HCT116 (cell line): ENCODE measurements around the gene OSGIN1. TPM values are rescaled to one million over a fixed set of nuclear protein-coding genes. Genes with fewer than 3 reads are reported as not detected.

Experiments
- ATAC-seq: fragments of 200-7000 bp; cut with Tn5 transposase; 2 replicates; pipeline ENCODE4 v1.9.1; 2020; ENCODE audit warnings: mild to moderate bottlenecking, moderate library complexity
- BruUV-seq: library from RNA; stranded (reverse); fragments of 400-500 nt; replicated peaks from 2 replicates; lab custom pipeline; 2021; lab: Mats Ljungman, UMichigan
- CTCF ChIA-PET: fragments of 300-600 bp; sonication (Branson Sonifier 250); formaldehyde crosslinking; loops from one replicate; lab custom pipeline; 2021; ENCODE audit warnings: antibody characterized with exemption; lab: Charles Lee
- POLR2A ChIA-PET: fragments of 300-600, 350-600 bp; sonication (Branson Sonifier 250); formaldehyde crosslinking; loops from one replicate; lab custom pipeline; 2021; ENCODE audit warnings: antibody characterized with exemption; lab: Charles Lee
- RAD21 ChIA-PET, 2 experiments: fragments of 300-600 bp; sonication (Branson Sonifier 250); formaldehyde crosslinking; loops; one replicate each; lab custom pipeline; 2023; ENCODE audit warnings: low total read pairs in 2 of 2; ENCODE audit not compliant: uncharacterized antibody in 2 of 2, unreplicated experiment in 2 of 2, low non-redundant PET in 1 of 2; lab: Charles Lee
- DNase-seq: peaks from one replicate; pipeline ENCODE4 v3.0.0-alpha.2; 2010; ENCODE audit warnings: low read depth, low spot score
- H2AFZ ChIP-seq: fragments of 200-600 bp; shearing (Covaris generic), sonication (generic); 2 replicates; pipeline ENCODE4 v1.6.1; 2017; ENCODE audit warnings: low read depth, mixed run types, mixed read lengths, antibody characterized with exemption, low read length; ENCODE audit not compliant: poor library complexity, severe bottlenecking
- H3K27ac ChIP-seq: 2 replicates; pipeline ENCODE4 v1.5.1; 2012; ENCODE audit warnings: low read depth, low read length
- H3K27me3 ChIP-seq: fragments of 200-600 bp; sonication (generic); 2 replicates; pipeline ENCODE4 v1.6.1; 2016; ENCODE audit warnings: mixed run types, low read length, mixed read lengths; ENCODE audit not compliant: insufficient read depth
- H3K36me3 ChIP-seq, 2 experiments: fragments of 200-500 bp in 1 of 2; fragments of 200-600 bp in 1 of 2; sonication (Bioruptor generic) in 1 of 2; sonication (generic) in 1 of 2; 2 replicates each; pipeline versions ENCODE4 v1.5.1 to v1.6.1; 2014 to 2016; ENCODE audit warnings: low read length in 2 of 2, inconsistent platforms in 1 of 2, mixed read lengths in 1 of 2, mixed run types in 1 of 2; ENCODE audit not compliant: insufficient read depth in 2 of 2, control insufficient read depth in 1 of 2
- H3K4me1 ChIP-seq, 2 experiments: fragments of 200-600 bp in 1 of 2; sonication (generic) in 1 of 2; 2 replicates each; pipeline versions ENCODE4 v1.5.1 to v1.6.1; 2012 to 2017; ENCODE audit warnings: low read length in 2 of 2, inconsistent platforms in 1 of 2, mild to moderate bottlenecking in 1 of 2, mixed read lengths in 1 of 2, mixed run types in 1 of 2, moderate library complexity in 1 of 2; ENCODE audit not compliant: insufficient read depth in 2 of 2, control insufficient read depth in 1 of 2
- H3K4me2 ChIP-seq: fragments of 200-600 bp; sonication (generic); 2 replicates; pipeline ENCODE4 v1.6.1; 2017; ENCODE audit warnings: mixed run types, low read length, mixed read lengths
- H3K4me3 ChIP-seq, 2 experiments: fragments of 200-600 bp in 1 of 2; sonication (generic) in 1 of 2; replicated peaks in 1 of 2; 2 replicates each; pipeline ENCODE4 v1.5.1; 2011 to 2016; ENCODE audit warnings: low read length in 2 of 2, control low read depth in 1 of 2, low read depth in 1 of 2, mild to moderate bottlenecking in 1 of 2, mixed read lengths in 1 of 2, mixed run types in 1 of 2
- H3K79me2 ChIP-seq: fragments of 200-600 bp; sonication (generic); 2 replicates; pipeline ENCODE4 v1.6.1; 2017; ENCODE audit warnings: mild to moderate bottlenecking, mixed run types, low read length, moderate library complexity, mixed read lengths; ENCODE audit not compliant: insufficient read depth
- H3K9ac ChIP-seq: fragments of 200-600 bp; sonication (generic); 2 replicates; pipeline ENCODE4 v1.6.1; 2016; ENCODE audit warnings: low read length, mixed read lengths
- H3K9me2 ChIP-seq: fragments of 200-600 bp; sonication (generic), shearing (Covaris generic); 2 replicates; pipeline ENCODE4 v1.6.1; 2017; ENCODE audit warnings: mixed run types, mild to moderate bottlenecking, moderate library complexity; ENCODE audit not compliant: insufficient read depth
- H3K9me3 ChIP-seq, 2 experiments: fragments of 200-500 bp in 1 of 2; fragments of 200-600 bp in 1 of 2; sonication (Bioruptor generic) in 1 of 2; sonication (generic) in 1 of 2; 2 replicates each; pipeline ENCODE4 v1.6.1; 2014 to 2017; ENCODE audit warnings: low read length in 2 of 2, mixed read lengths in 2 of 2, inconsistent platforms in 1 of 2, low read depth in 1 of 2, mild to moderate bottlenecking in 1 of 2, mixed run types in 1 of 2, moderate library complexity in 1 of 2; ENCODE audit not compliant: control insufficient read depth in 1 of 2, insufficient read depth in 1 of 2
- H4K20me1 ChIP-seq: fragments of 200-600 bp; sonication (generic), shearing (Covaris generic); 2 replicates; pipeline ENCODE4 v1.6.1; 2017; ENCODE audit warnings: mixed run types, mild to moderate bottlenecking, moderate library complexity; ENCODE audit not compliant: insufficient read depth
- CBX3 ChIP-seq: IDR thresholded peaks from 2 replicates; pipeline ENCODE4 v1.6.1; 2012; ENCODE audit warnings: low read depth
- CEBPB ChIP-seq: IDR thresholded peaks from 2 replicates; pipeline ENCODE4 v1.6.1; 2012; ENCODE audit warnings: low read depth
- ELF1 ChIP-seq: IDR thresholded peaks from 2 replicates; pipeline ENCODE4 v1.6.1; 2012; ENCODE audit warnings: low read depth, borderline replicate concordance
- EZH2 ChIP-seq: fragments of 200-600 bp; sonication (generic); IDR thresholded peaks from 2 replicates; pipeline ENCODE4 v1.6.1; 2017; ENCODE audit warnings: antibody characterized with exemption, mixed run types
- EZH2phosphoT487 ChIP-seq: fragments of 200-600 bp; IDR thresholded peaks from 2 replicates; pipeline ENCODE4 v1.6.1; 2018; ENCODE audit warnings: antibody characterized with exemption, borderline replicate concordance
- FOSL1 ChIP-seq: IDR thresholded peaks from 2 replicates; pipeline ENCODE4 v1.6.1; 2012; ENCODE audit warnings: low read depth
- POLR2A ChIP-seq: IDR thresholded peaks from 2 replicates; pipeline ENCODE4 v1.7.0; 2011; ENCODE audit warnings: borderline replicate concordance; ENCODE audit not compliant: insufficient read depth, insufficient read length; ENCODE audit errors: extremely low read depth
- POLR2AphosphoS5 ChIP-seq: IDR thresholded peaks from 2 replicates; pipeline ENCODE4 v1.6.1; 2011; ENCODE audit warnings: mild to moderate bottlenecking, low read depth, low read length, moderate library complexity
- RAD21 ChIP-seq: IDR thresholded peaks from 2 replicates; pipeline ENCODE4 v1.6.1; 2012; ENCODE audit warnings: low read depth, mild to moderate bottlenecking
- SIN3A ChIP-seq: IDR thresholded peaks from 2 replicates; pipeline ENCODE4 v1.6.1; 2012; ENCODE audit warnings: low read depth
- TCF7L2 ChIP-seq: IDR thresholded peaks from 2 replicates; pipeline ENCODE4 v1.7.0; 2011; ENCODE audit warnings: borderline replicate concordance, inconsistent platforms; ENCODE audit not compliant: insufficient read depth, insufficient read length; ENCODE audit errors: extremely low read depth
- YY1 ChIP-seq: IDR thresholded peaks from 2 replicates; pipeline ENCODE4 v1.6.1; 2011; ENCODE audit warnings: low read length, low read depth, moderate library complexity, mild to moderate bottlenecking; ENCODE audit not compliant: insufficient replicate concordance; ENCODE audit errors: extremely low read depth
- ZFX ChIP-seq: fragments of 450-650 bp; IDR thresholded peaks from 2 replicates; pipeline ENCODE4 v1.6.1; 2017
- ZNF274 ChIP-seq: fragments of 200-500 bp; sonication (Bioruptor generic); IDR thresholded peaks from 2 replicates; pipeline ENCODE4 v1.6.1; 2014; ENCODE audit warnings: mild to moderate bottlenecking, low read depth, low read length, inconsistent platforms
- intact Hi-C: fragments of 100-400 bp; cut with micrococcal nuclease; formaldehyde crosslinking; loops from 2 replicates; pipeline ENCODE4 v1.10.0; 2022
- total RNA-seq: library from RNA; stranded (reverse); gene quantifications from one replicate; pipeline ENCODE4 v1.2.1, GENCODE V29; 2021; ENCODE audit not compliant: unreplicated experiment
- TF ChIP-seq, protein P1 (sequence below): IDR thresholded peaks from 2 replicates; pipeline ENCODE4 v1.6.1; 2012
- TF ChIP-seq, protein P2 (sequence below): IDR thresholded peaks from 2 replicates; pipeline ENCODE4 v1.6.1; 2012
- TF ChIP-seq, protein P3 (sequence below), 3 experiments: fragments of 200-600 bp in 1 of 3; sonication (generic) in 1 of 3; IDR thresholded peaks in 2 of 3; conservative IDR thresholded peaks in 1 of 3; 2 replicates each; pipeline ENCODE4 v1.5.1; 2012 to 2017; ENCODE audit warnings: low read depth in 2 of 3, low read length in 2 of 3, antibody characterized with exemption in 1 of 3, borderline replicate concordance in 1 of 3, control low read depth in 1 of 3, mild to moderate bottlenecking in 1 of 3, mixed read lengths in 1 of 3, mixed run types in 1 of 3, moderate library complexity in 1 of 3; ENCODE audit not compliant: insufficient read depth in 1 of 3
- TF ChIP-seq, protein P4 (sequence below): IDR thresholded peaks from 2 replicates; pipeline ENCODE4 v1.6.1; 2012; ENCODE audit warnings: low read depth

Gene OSGIN1
- total RNA-seq, 1 experiment from 2014 or later, result 19.8 TPM

DNA sequence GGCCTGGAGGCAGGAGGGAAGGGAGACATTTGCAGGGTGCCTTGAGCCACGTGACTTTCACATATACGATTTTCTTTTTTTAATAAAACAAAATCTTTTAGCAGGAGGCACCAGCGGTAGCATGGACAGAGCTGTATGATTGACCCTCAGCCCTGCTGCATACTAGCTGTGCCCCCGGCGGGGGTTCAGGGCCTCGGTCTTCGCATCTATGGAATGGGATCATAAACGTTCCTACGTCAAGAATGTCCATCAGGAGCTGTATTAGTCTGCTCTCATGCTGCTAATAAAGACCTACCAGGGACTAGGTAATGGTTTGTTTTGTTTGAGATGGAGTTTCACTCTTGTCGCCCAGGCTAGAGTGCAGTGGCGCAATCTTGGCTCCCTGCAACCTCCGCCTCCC, 62.4 kb downstream of the OSGIN1 start:
- DNase-seq (no peak), ATAC-seq (no peak)
- intact Hi-C loops, result no loop called here
- peaks cover 4 to 11% of the 10 kb centered on the region in 2 experiments; a peak in 2 of 4 replicates for H3K9me3 ChIP-seq
- ChIA-PET CTCF (interaction anchor here (0.6 to 0.8 kb wide), 2 partner anchors 59 to 141 kb away, joined by 3 to 4 read pairs; no protein-coding TSS in a partner anchor), POLR2A (no interaction called here), RAD21 (no interaction called here)
- no peak overlapping the region for H3K4me2 ChIP-seq
- H2AFZ ChIP-seq, result no peak overlapping the region
- no peaks in the 10 kb centered on the region for H3K27me3 ChIP-seq
- H3K4me1 ChIP-seq, result peaks cover 11 to 21% of the 10 kb centered on the region in 2 experiments
- no peak overlapping the region for H3K9ac ChIP-seq
- H3K36me3 ChIP-seq, result no peaks in the 10 kb centered on the region
- H3K9me2 ChIP-seq, result no peaks in the 10 kb centered on the region
- no peak overlapping the region for H3K4me3 ChIP-seq
- H3K27ac ChIP-seq, result no peak overlapping the region
- H3K79me2 ChIP-seq, result no peaks in the 10 kb centered on the region
- BruUV-seq, result no TSS peak
- no peak for TF ChIP-seq ZNF274
- no peak for TF ChIP-seq ZFX
- TF ChIP-seq EZH2phosphoT487, result no peak
- TF ChIP-seq POLR2AphosphoS5, result no peak
- no peak for TF ChIP-seq TCF7L2
- TF ChIP-seq, protein P1, sequence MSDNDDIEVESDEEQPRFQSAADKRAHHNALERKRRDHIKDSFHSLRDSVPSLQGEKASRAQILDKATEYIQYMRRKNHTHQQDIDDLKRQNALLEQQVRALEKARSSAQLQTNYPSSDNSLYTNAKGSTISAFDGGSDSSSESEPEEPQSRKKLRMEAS, result no peak
- TF ChIP-seq EZH2, result no peak
- TF ChIP-seq, protein P2, sequence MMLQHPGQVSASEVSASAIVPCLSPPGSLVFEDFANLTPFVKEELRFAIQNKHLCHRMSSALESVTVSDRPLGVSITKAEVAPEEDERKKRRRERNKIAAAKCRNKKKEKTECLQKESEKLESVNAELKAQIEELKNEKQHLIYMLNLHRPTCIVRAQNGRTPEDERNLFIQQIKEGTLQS, result no peak
- TF ChIP-seq CBX3, result no peak
- TF ChIP-seq FOSL1, result no peak
- TF ChIP-seq YY1, result no peak
- no peak for TF ChIP-seq CEBPB
- no peak for TF ChIP-seq ELF1
- no peak for TF ChIP-seq POLR2A
- no peak for TF ChIP-seq RAD21
- TF ChIP-seq SIN3A, result no peak
- TF ChIP-seq, protein P3, sequence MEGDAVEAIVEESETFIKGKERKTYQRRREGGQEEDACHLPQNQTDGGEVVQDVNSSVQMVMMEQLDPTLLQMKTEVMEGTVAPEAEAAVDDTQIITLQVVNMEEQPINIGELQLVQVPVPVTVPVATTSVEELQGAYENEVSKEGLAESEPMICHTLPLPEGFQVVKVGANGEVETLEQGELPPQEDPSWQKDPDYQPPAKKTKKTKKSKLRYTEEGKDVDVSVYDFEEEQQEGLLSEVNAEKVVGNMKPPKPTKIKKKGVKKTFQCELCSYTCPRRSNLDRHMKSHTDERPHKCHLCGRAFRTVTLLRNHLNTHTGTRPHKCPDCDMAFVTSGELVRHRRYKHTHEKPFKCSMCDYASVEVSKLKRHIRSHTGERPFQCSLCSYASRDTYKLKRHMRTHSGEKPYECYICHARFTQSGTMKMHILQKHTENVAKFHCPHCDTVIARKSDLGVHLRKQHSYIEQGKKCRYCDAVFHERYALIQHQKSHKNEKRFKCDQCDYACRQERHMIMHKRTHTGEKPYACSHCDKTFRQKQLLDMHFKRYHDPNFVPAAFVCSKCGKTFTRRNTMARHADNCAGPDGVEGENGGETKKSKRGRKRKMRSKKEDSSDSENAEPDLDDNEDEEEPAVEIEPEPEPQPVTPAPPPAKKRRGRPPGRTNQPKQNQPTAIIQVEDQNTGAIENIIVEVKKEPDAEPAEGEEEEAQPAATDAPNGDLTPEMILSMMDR (IDR thresholded peaks at IDR 0.05 in 2 of 3, conservative IDR thresholded peaks at IDR 0.05 in 1 of 3; ENCODE audit: borderline replicate concordance in 1 of 3, insufficient read depth in 1 of 3, low read depth in 2 of 3, low read length in 2 of 3), result no peak
- TF ChIP-seq, protein P4, sequence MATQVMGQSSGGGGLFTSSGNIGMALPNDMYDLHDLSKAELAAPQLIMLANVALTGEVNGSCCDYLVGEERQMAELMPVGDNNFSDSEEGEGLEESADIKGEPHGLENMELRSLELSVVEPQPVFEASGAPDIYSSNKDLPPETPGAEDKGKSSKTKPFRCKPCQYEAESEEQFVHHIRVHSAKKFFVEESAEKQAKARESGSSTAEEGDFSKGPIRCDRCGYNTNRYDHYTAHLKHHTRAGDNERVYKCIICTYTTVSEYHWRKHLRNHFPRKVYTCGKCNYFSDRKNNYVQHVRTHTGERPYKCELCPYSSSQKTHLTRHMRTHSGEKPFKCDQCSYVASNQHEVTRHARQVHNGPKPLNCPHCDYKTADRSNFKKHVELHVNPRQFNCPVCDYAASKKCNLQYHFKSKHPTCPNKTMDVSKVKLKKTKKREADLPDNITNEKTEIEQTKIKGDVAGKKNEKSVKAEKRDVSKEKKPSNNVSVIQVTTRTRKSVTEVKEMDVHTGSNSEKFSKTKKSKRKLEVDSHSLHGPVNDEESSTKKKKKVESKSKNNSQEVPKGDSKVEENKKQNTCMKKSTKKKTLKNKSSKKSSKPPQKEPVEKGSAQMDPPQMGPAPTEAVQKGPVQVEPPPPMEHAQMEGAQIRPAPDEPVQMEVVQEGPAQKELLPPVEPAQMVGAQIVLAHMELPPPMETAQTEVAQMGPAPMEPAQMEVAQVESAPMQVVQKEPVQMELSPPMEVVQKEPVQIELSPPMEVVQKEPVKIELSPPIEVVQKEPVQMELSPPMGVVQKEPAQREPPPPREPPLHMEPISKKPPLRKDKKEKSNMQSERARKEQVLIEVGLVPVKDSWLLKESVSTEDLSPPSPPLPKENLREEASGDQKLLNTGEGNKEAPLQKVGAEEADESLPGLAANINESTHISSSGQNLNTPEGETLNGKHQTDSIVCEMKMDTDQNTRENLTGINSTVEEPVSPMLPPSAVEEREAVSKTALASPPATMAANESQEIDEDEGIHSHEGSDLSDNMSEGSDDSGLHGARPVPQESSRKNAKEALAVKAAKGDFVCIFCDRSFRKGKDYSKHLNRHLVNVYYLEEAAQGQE, result no peak
- H4K20me1 ChIP-seq, result no peaks in the 10 kb centered on the region
